IMR-90 (cell line): ENCODE measurements around the gene CACNA2D1. TPM values are rescaled to one million over a fixed set of nuclear protein-coding genes. Genes with fewer than 3 reads are reported as not detected.

Experiments used
- ATAC-seq: fragments of 200-7000 bp; cut with Tn5 transposase; 2 replicates; pipeline ENCODE4 v1.9.1; 2020; ENCODE audit warnings: low read depth, mild to moderate bottlenecking, moderate library complexity
- BruUV-seq: library from RNA; stranded (reverse); fragments of 400-500 nt; replicated peaks from 2 replicates; lab custom pipeline; 2021; lab: Mats Ljungman, UMichigan
- CTCF ChIA-PET: fragments of 300-600 bp; formaldehyde crosslinking; extraction: SDS; loops from one replicate; lab custom pipeline; 2021; ENCODE audit warnings: antibody characterized with exemption; lab: Yijun Ruan, JAX
- POLR2A ChIA-PET: fragments of 300-600 bp; sonication (Branson Sonifier 250); formaldehyde crosslinking; loops from one replicate; lab custom pipeline; 2022; ENCODE audit warnings: antibody characterized with exemption; ENCODE audit not compliant: unreplicated experiment; lab: Charles Lee
- DNase-seq: peaks from one replicate; pipeline ENCODE4 v3.0.0; 2013
- H2AFZ ChIP-seq: replicated peaks from 2 replicates; pipeline ENCODE3; 2013; ENCODE audit warnings: low read length, mild to moderate bottlenecking; ENCODE audit not compliant: poor library complexity
- H2AK5ac ChIP-seq: 2 replicates; pipeline ENCODE4 v1.6.1; 2013; ENCODE audit warnings: low read depth, low read length, inconsistent platforms
- H2AK9ac ChIP-seq: replicated peaks from 2 replicates; pipeline ENCODE3; 2013; ENCODE audit warnings: mild to moderate bottlenecking, low read depth, low read length, moderate library complexity; ENCODE audit not compliant: poor library complexity
- H2BK120ac ChIP-seq: 2 replicates; pipeline ENCODE4 v1.6.1; 2013; ENCODE audit warnings: low read depth, low read length, inconsistent platforms
- H2BK15ac ChIP-seq: 3 replicates; pipeline ENCODE4 v1.6.1; 2013; ENCODE audit warnings: low read depth, low read length, inconsistent platforms
- H2BK20ac ChIP-seq: 2 replicates; pipeline ENCODE4 v1.6.1; 2013; ENCODE audit warnings: low read depth, mild to moderate bottlenecking, inconsistent platforms, low read length, moderate library complexity
- H2BK5ac ChIP-seq: 2 replicates; pipeline ENCODE4 v1.6.1; 2013; ENCODE audit warnings: mild to moderate bottlenecking, low read depth, low read length, inconsistent platforms; ENCODE audit not compliant: poor library complexity, severe bottlenecking
- H3K14ac ChIP-seq: replicated peaks from 2 replicates; pipeline ENCODE4 v1.6.1; 2013; ENCODE audit warnings: low read depth, low read length, inconsistent platforms
- H3K18ac ChIP-seq: 2 replicates; pipeline ENCODE4 v1.6.1; 2013; ENCODE audit warnings: low read depth, low read length, control low read depth
- H3K23ac ChIP-seq: 2 replicates; pipeline ENCODE4 v1.6.1; 2013; ENCODE audit warnings: low read depth, low read length, inconsistent platforms
- H3K27ac ChIP-seq: 2 replicates; pipeline ENCODE4 v1.5.1; 2013; ENCODE audit warnings: mild to moderate bottlenecking, control low read depth, low read length; ENCODE audit not compliant: insufficient read depth
- H3K27me3 ChIP-seq: 2 replicates; pipeline ENCODE4 v1.6.1; 2013; ENCODE audit warnings: low read length; ENCODE audit not compliant: control insufficient read depth, insufficient read depth
- H3K36me3 ChIP-seq: 2 replicates; pipeline ENCODE4 v1.6.1; 2013; ENCODE audit warnings: low read length, mixed read lengths; ENCODE audit not compliant: control insufficient read depth, insufficient read depth
- H3K4ac ChIP-seq: 2 replicates; pipeline ENCODE4 v1.6.1; 2013; ENCODE audit warnings: low read depth, low read length, inconsistent platforms
- H3K4me1 ChIP-seq: 2 replicates; pipeline ENCODE4 v1.6.1; 2013; ENCODE audit warnings: low read length, mixed read lengths; ENCODE audit not compliant: control insufficient read depth, insufficient read depth
- H3K4me2 ChIP-seq: 2 replicates; pipeline ENCODE4 v1.6.1; 2013; ENCODE audit warnings: low read depth, mild to moderate bottlenecking, control low read depth, low read length, moderate library complexity
- H3K4me3 ChIP-seq: 2 replicates; pipeline ENCODE4 v1.5.1; 2013; ENCODE audit warnings: low read depth, mild to moderate bottlenecking, control low read depth, low read length, moderate library complexity; ENCODE audit not compliant: insufficient read depth
- H3K56ac ChIP-seq: 2 replicates; pipeline ENCODE4 v1.6.1; 2013; ENCODE audit warnings: low read length, inconsistent platforms; ENCODE audit not compliant: insufficient read depth; ENCODE audit errors: extremely low read depth
- H3K79me1 ChIP-seq, 2 experiments: 2 replicates each; pipeline ENCODE4 v1.6.1; 2013; ENCODE audit warnings: low read length in 2 of 2, inconsistent platforms in 1 of 2, low read depth in 1 of 2
- H3K9ac ChIP-seq: 2 replicates; pipeline ENCODE4 v1.6.1; 2013; ENCODE audit warnings: low read depth, low read length, control low read depth
- H3K9me1 ChIP-seq: 2 replicates; pipeline ENCODE4 v1.6.1; 2013; ENCODE audit warnings: low read length, inconsistent platforms; ENCODE audit not compliant: insufficient read depth
- H3K9me3 ChIP-seq: 2 replicates; pipeline ENCODE4 v1.6.1; 2013; ENCODE audit warnings: low read length; ENCODE audit not compliant: control insufficient read depth, insufficient read depth
- H4K20me1 ChIP-seq: 2 replicates; pipeline ENCODE4 v1.6.1; 2013; ENCODE audit warnings: low read length, inconsistent platforms; ENCODE audit not compliant: insufficient read depth
- H4K5ac ChIP-seq: 2 replicates; pipeline ENCODE4 v1.6.1; 2013; ENCODE audit warnings: mild to moderate bottlenecking, low read depth, low read length, control low read depth
- H4K8ac ChIP-seq, 2 experiments: 2 replicates each; pipeline ENCODE4 v1.6.1; 2013; ENCODE audit warnings: low read depth in 2 of 2, low read length in 2 of 2, control low read depth in 1 of 2, inconsistent platforms in 1 of 2
- H4K91ac ChIP-seq: 2 replicates; pipeline ENCODE4 v1.6.1; 2013; ENCODE audit warnings: low read depth, low read length, inconsistent platforms; ENCODE audit not compliant: insufficient read depth
- CEBPB ChIP-seq: IDR thresholded peaks from 2 replicates; pipeline ENCODE4 v1.6.1; 2012; ENCODE audit warnings: low read depth, low read length, improper control_type of control experiment
- NFE2L2 ChIP-seq: fragments of 150-350 bp; IDR thresholded peaks from 2 replicates; pipeline ENCODE4 v1.6.1; 2016; ENCODE audit warnings: low read depth, mild to moderate bottlenecking, low read length
- POLR2A ChIP-seq: IDR thresholded peaks from 2 replicates; pipeline ENCODE4 v1.6.1; 2012; ENCODE audit warnings: mild to moderate bottlenecking, low read depth, low read length
- RCOR1 ChIP-seq: IDR thresholded peaks from 2 replicates; pipeline ENCODE4 v1.6.1; 2012; ENCODE audit warnings: mild to moderate bottlenecking, low read length, improper control_type of control experiment; ENCODE audit not compliant: insufficient replicate concordance
- RFX5 ChIP-seq: IDR thresholded peaks from 2 replicates; pipeline ENCODE4 v1.8.0; 2012; ENCODE audit warnings: low read depth, mild to moderate bottlenecking, low read length, moderate library complexity
- dilution Hi-C: fragments of 300-500 bp; cut with HindIII; formaldehyde crosslinking; loops from one replicate; pipeline ENCODE4 v1.14.3; 2018; ENCODE audit warnings: low sequenced_read_pairs; ENCODE audit not compliant: unreplicated experiment
- in situ Hi-C: fragments of 300-500 bp; cut with MboI; formaldehyde crosslinking; loops from 3 replicates; pipeline ENCODE4 v1.14.3; 2019; ENCODE audit warnings: low sequenced_read_pairs, inconsistent platforms, mixed read lengths
- intact Hi-C: fragments of 100-400 bp; cut with micrococcal nuclease; formaldehyde crosslinking; loops from 2 replicates; pipeline ENCODE4 v1.10.0; 2022
- polyA plus RNA-seq, 3 experiments: library from polyadenylated mRNA; depleted of rRNA; stranded (reverse); fragments of >200 nt; gene quantifications; 2 replicates each; pipeline ENCODE4 v1.2.3, GENCODE V29; 2012; ENCODE audit warnings: low replicate concordance in 1 of 3
- total RNA-seq: library from RNA; depleted of rRNA; stranded (reverse); fragments of >200 nt; gene quantifications from 2 replicates; pipeline ENCODE4 v1.2.3, GENCODE V29; 2012
- TF ChIP-seq, protein P1 (sequence below): fragments of 150-350 bp; IDR thresholded peaks from 2 replicates; pipeline ENCODE4 v1.6.1; 2017; ENCODE audit warnings: mild to moderate bottlenecking, antibody characterized with exemption, low read length, low read depth
- TF ChIP-seq, protein P2 (sequence below): conservative IDR thresholded peaks from 2 replicates; pipeline ENCODE4 v1.5.1; 2012; ENCODE audit warnings: mild to moderate bottlenecking, low read depth, low read length, improper control_type of control experiment

The CACNA2D1 gene
- total and polyA plus RNA-seq, 2 of the 4 experiments (the other 2 are of a cell fraction) = 5.8 to 21.9 TPM

DNA sequence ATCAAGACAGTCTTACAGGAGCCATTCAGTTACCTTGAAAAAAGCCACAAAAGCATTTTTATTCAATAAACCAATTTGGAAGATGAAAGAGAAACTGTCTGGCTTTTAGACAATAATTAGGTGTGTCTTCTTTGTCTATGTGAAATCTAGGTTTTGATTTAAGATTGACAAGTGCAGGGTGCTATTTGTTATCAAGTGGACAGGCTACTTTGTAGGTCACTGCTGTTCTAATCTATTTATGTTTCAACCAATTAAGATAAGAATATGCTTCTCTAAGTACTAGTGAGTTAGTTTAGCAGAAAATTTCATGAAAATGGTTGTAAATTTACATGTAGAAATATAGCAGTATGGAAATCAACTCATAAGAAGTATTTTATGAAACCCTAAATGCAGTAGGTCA, 177.5 kb downstream of the CACNA2D1 start:
- H3K27ac ChIP-seq = no peak overlapping the region
- CTCF ChIA-PET = no interaction called here
- no peak overlapping the region for H3K56ac ChIP-seq
- DNase-seq = no peak
- no peak overlapping the region for H3K23ac ChIP-seq
- POLR2A ChIA-PET = no interaction called here
- H4K91ac ChIP-seq = no peak overlapping the region
- intact Hi-C loops = no loop called here
- no peaks in the 10 kb centered on the region for H3K4me1 ChIP-seq
- H4K20me1 ChIP-seq = no peaks in the 10 kb centered on the region
- no peak overlapping the region for H2AFZ ChIP-seq
- H3K14ac ChIP-seq = no peak overlapping the region
- H3K27me3 ChIP-seq = no peaks in the 10 kb centered on the region
- H2AK9ac ChIP-seq = no peak overlapping the region
- no peak overlapping the region for H2BK5ac ChIP-seq
- no peak overlapping the region for H2AK5ac ChIP-seq
- H4K5ac ChIP-seq = no peak overlapping the region
- no peaks in the 10 kb centered on the region for H3K36me3 ChIP-seq
- no peak overlapping the region for H3K4me3 ChIP-seq
- in situ Hi-C loops = no loop called here
- TF ChIP-seq, protein P1, sequence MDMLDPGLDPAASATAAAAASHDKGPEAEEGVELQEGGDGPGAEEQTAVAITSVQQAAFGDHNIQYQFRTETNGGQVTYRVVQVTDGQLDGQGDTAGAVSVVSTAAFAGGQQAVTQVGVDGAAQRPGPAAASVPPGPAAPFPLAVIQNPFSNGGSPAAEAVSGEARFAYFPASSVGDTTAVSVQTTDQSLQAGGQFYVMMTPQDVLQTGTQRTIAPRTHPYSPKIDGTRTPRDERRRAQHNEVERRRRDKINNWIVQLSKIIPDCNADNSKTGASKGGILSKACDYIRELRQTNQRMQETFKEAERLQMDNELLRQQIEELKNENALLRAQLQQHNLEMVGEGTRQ = no peak
- TF ChIP-seq RCOR1 = no peak
- TF ChIP-seq CEBPB = no peak
- TF ChIP-seq, protein P2, sequence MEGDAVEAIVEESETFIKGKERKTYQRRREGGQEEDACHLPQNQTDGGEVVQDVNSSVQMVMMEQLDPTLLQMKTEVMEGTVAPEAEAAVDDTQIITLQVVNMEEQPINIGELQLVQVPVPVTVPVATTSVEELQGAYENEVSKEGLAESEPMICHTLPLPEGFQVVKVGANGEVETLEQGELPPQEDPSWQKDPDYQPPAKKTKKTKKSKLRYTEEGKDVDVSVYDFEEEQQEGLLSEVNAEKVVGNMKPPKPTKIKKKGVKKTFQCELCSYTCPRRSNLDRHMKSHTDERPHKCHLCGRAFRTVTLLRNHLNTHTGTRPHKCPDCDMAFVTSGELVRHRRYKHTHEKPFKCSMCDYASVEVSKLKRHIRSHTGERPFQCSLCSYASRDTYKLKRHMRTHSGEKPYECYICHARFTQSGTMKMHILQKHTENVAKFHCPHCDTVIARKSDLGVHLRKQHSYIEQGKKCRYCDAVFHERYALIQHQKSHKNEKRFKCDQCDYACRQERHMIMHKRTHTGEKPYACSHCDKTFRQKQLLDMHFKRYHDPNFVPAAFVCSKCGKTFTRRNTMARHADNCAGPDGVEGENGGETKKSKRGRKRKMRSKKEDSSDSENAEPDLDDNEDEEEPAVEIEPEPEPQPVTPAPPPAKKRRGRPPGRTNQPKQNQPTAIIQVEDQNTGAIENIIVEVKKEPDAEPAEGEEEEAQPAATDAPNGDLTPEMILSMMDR = no peak
- TF ChIP-seq RFX5 = no peak
- no peak for TF ChIP-seq POLR2A
- no peak for TF ChIP-seq NFE2L2
- no peak overlapping the region for H3K18ac ChIP-seq
- dilution Hi-C loops = no loop called here
- H3K9me3 ChIP-seq = no peaks in the 10 kb centered on the region
- no peak for ATAC-seq
- no peak overlapping the region for H3K4ac ChIP-seq
- no peak overlapping the region for H2BK120ac ChIP-seq
- H2BK20ac ChIP-seq = no peak overlapping the region
- no peak overlapping the region for H2BK15ac ChIP-seq
- H3K9me1 ChIP-seq = no peaks in the 10 kb centered on the region
- no TSS peak for BruUV-seq
- H3K79me1 ChIP-seq = peaks cover 0 to 4% of the 10 kb centered on the region in 2 experiments; a peak in 1 of 4 replicates
- H4K8ac ChIP-seq = no peak overlapping the region
- H3K4me2 ChIP-seq = no peak overlapping the region
- no peak overlapping the region for H3K9ac ChIP-seq
